Lower leg skin (tissue), 4 donors: ENCODE measurements around the gene SCN8A. TPM values are rescaled to one million over a fixed set of nuclear protein-coding genes. Genes with fewer than 3 reads are reported as not detected.

Experiments used
- DNase-seq, 2 donors: peaks; one replicate each; pipeline ENCODE4 v3.0.0-alpha.2; 2019; ENCODE audit warnings: low spot score in 2 of 2
- H3K4me3 ChIP-seq: fragments of 200-600 bp; sonication (generic); 2 replicates; pipeline ENCODE4 v1.5.1; 2017; ENCODE audit warnings: mild to moderate bottlenecking, low read depth; ENCODE audit not compliant: poor library complexity, severe bottlenecking
- CTCF ChIP-seq, 3 donors: fragments of 450-650 bp; IDR thresholded peaks; one replicate each; pipeline ENCODE4 v1.5.1; 2016; ENCODE audit warnings: antibody characterized with exemption in 3 of 3, mild to moderate bottlenecking in 3 of 3, moderate library complexity in 2 of 3
- POLR2A ChIP-seq, 2 donors: fragments of 450-650 bp; IDR thresholded peaks; one replicate each; pipeline ENCODE4 v1.6.1; 2016 to 2017; ENCODE audit warnings: antibody characterized with exemption in 2 of 2, mild to moderate bottlenecking in 1 of 2, moderate library complexity in 1 of 2
- WGBS, 2 donors: methylation state at CpG; one replicate each; pipeline ENCODE4 v1.1.5; 2018; 5-methylcytosine and 5-hydroxymethylcytosine counted together
- intact Hi-C: fragments of 100-400 bp; cut with DNase I; formaldehyde crosslinking; loops from one replicate; pipeline ENCODE4 v1.15.0; 2023; ENCODE audit warnings: low total_unique reads
- total RNA-seq, 4 donors: library from RNA; depleted of rRNA; stranded (reverse); fragments of >200 nt; gene quantifications; one replicate each; pipeline ENCODE4 v1.1.0, GENCODE V29; 2016

The SCN8A gene
- total RNA-seq, 4 donors from 2014 or later = 0.42 to 0.80 (median 0.65) TPM

GRCh38 chr12:51579321-51579850 lies 11.6 kb upstream of the SCN8A start:
- intact Hi-C loops = no loop called here

GRCh38 chr12:51589060-51589459 lies 2.0 kb upstream of the SCN8A start:
- intact Hi-C loops = no loop called here
- WGBS, 2 donors = 79 to 85% methylated on average over 5 of the region's 5 CpGs
- TF ChIP-seq CTCF (IDR thresholded peaks at IDR 0.05) (no peak), POLR2A (IDR thresholded peaks at IDR 0.05) (no peak)
- no peak for DNase-seq
- H3K4me3 ChIP-seq = no peak overlapping the region

More at GRCh38 chr12:51579321-51579850, 11.6 kb upstream of the SCN8A start:
- no peak overlapping the region for H3K4me3 ChIP-seq
- TF ChIP-seq CTCF (IDR thresholded peaks at IDR 0.05) (no peak), POLR2A (IDR thresholded peaks at IDR 0.05) (no peak)
- 84 to 91% methylated on average over 6 of the region's 6 CpGs for WGBS, 2 donors
- DNase-seq = no peak

GRCh38 chr12:51589557-51590176 lies 1.4 kb upstream of the SCN8A start:
- TF ChIP-seq POLR2A (IDR thresholded peaks at IDR 0.05) (no peak), CTCF (IDR thresholded peaks at IDR 0.05) (no peak)
- WGBS, 2 donors = 83 to 84% methylated on average over 13 of the region's 13 CpGs
- no peak for DNase-seq
- H3K4me3 ChIP-seq = no peak overlapping the region
- intact Hi-C loops = no loop called here

- H3K4me3 ChIP-seq = no peak overlapping the region
- TF ChIP-seq POLR2A (IDR thresholded peaks at IDR 0.05) (no peak), CTCF (IDR thresholded peaks at IDR 0.05) (no peak)
- 5 to 6% methylated on average over 23 to 32 of the region's 67 CpGs for WGBS, 2 donors
- no peak for DNase-seq
- intact Hi-C loops = no loop called here
These were observed 552 bp upstream of the SCN8A start for GRCh38 chr12:51590347-51591015.

GRCh38 chr12:51592034-51592705 lies 1.1 kb downstream of the SCN8A start:
- intact Hi-C loops = no loop called here
- WGBS, 2 donors = 2 to 12% methylated on average over 11 of the region's 11 CpGs

More at GRCh38 chr12:51592034-51592705, 1.1 kb downstream of the SCN8A start:
- no peak for DNase-seq
- TF ChIP-seq CTCF (IDR thresholded peaks at IDR 0.05) (no peak), POLR2A (IDR thresholded peaks at IDR 0.05) (no peak)
- no peak overlapping the region for H3K4me3 ChIP-seq
